Measurements from ENCODE around the gene AK3.
"Not testable (repeated sequence)": the region's sequence is repeated elsewhere in the genome, so short reads cannot be mapped to it uniquely, and the experiment has no call there.

AK3 gene

DNA sequence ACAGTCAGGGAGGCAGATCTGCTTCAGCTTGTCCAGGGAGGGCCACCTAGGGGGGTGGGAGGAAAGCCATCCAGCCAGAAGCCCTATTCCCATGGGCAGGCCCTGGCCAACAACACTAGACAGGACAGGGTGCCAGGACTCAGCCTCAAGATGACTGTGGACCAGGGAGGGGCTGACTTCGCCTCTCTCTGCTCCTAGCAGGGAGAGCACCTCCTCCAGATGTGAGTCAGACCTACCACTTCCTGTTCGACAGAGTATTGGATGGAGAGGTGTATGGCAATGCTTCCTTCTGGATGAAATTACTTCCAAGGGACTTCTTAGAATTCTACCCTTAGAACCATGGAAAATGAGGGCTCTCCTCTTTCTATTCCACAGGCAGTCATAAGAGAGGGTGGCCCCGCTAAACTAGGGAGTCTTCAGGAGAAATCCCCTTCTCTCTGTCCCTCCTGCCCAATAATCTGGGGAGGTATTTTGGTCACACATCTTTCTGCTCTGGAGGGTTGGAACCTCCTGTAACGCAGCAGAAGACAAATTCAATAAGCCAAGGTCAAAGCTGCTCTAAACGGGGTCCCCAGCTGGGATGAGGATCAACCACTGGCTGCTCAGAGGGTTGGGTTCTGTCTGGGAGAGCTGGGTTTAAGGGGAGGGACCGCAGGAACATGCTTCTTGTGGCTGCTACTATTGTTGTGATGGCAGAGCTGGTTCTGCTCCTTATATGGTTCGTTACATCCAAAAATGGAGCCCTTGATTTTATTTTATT is 28.5 kb upstream of the AK3 start:
- no peak overlapping the region for H3K27ac ChIP-seq (ENCODE audit: low read length)
- H3K4me3 ChIP-seq (ENCODE audit: low read length), result no peak overlapping the region
- no peak for DNase-seq (ENCODE audit: low read depth, low spot score)
- H3K27me3 ChIP-seq (ENCODE audit: control insufficient read depth, insufficient read depth, low read length), result no peaks in the 10 kb centered on the region
- no peaks in the 10 kb centered on the region for H3K36me3 ChIP-seq (ENCODE audit: control insufficient read depth, insufficient read depth, low read length)
- H3K9me3 ChIP-seq (ENCODE audit: control insufficient read depth, insufficient read depth, low read length), result no peaks in the 10 kb centered on the region
- WGBS (ENCODE audit: insufficient coverage, insufficient read length), result no CpG with 5 or more reads among the region's 7 CpGs
- H3K4me1 ChIP-seq (ENCODE audit: control insufficient read depth, insufficient read depth, low read length), result no peaks in the 10 kb centered on the region

DNA sequence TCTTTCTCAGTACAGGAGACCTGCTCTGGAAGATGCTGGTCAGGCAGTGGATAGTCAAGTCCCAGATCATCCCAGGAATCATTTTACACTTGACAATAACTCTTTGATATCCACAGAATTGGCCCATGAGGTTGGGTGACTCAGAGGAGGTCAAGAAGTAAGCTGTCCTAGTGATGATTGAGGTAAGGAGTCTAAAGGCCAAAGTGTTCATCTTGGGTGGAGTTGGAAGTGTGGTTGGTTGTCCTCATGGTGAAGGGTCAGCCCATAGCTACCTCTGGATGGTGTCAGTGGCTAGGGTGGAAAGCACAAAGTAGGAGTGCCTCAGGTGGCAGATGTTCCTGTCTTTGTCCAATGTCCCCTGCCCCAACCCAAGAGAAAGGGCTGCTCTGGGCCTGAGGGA is 27.7 kb upstream of the AK3 start:
- no peaks in the 10 kb centered on the region for H3K27me3 ChIP-seq (ENCODE audit: control insufficient read depth, insufficient read depth, low read length)
- no peaks in the 10 kb centered on the region for H3K36me3 ChIP-seq (ENCODE audit: control insufficient read depth, insufficient read depth, low read length)
- no peaks in the 10 kb centered on the region for H3K4me1 ChIP-seq (ENCODE audit: control insufficient read depth, insufficient read depth, low read length)
- H3K27ac ChIP-seq (ENCODE audit: low read length), result no peak overlapping the region
- DNase-seq (ENCODE audit: low read depth, low spot score), result no peak
- no peak overlapping the region for H3K4me3 ChIP-seq (ENCODE audit: low read length)
- no peaks in the 10 kb centered on the region for H3K9me3 ChIP-seq (ENCODE audit: control insufficient read depth, insufficient read depth, low read length)

DNA sequence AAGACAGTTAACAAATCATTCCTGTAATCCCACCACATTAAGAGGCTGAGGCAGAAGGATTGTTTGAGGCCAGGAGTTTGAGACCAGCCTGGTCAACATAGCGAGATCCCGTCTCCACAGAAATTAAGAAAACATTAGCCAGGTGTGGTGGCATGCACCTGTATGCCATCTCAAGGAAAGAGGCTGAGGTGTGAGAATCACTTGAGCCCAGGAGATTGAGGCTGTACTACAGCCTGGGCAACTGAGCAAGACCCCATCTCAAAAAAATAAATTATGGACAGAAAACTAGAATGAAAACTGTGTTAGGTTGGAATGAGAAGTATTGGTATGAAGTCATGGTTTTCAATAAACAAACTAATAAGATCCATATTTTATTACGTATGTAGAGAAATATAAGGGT is 23.0 kb upstream of the AK3 start:
- Histone ChIP-seq H3K36me3 (ENCODE audit: control insufficient read depth, insufficient read depth, low read length) (no peaks in the 10 kb centered on the region), H3K27me3 (ENCODE audit: control insufficient read depth, insufficient read depth, low read length) (no peaks in the 10 kb centered on the region), H3K4me1 (ENCODE audit: control insufficient read depth, insufficient read depth, low read length) (no peaks in the 10 kb centered on the region), H3K9me3 (ENCODE audit: control insufficient read depth, insufficient read depth, low read length) (no peaks in the 10 kb centered on the region), H3K27ac (ENCODE audit: low read length) (no peak overlapping the region), H3K4me3 (ENCODE audit: low read length) (no peak overlapping the region)
- DNase-seq (ENCODE audit: low read depth, low spot score), result no peak
- whole genome bisulfite sequencing (ENCODE audit: insufficient coverage, insufficient read length), result no CpG with 5 or more reads among the region's 3 CpGs

DNA sequence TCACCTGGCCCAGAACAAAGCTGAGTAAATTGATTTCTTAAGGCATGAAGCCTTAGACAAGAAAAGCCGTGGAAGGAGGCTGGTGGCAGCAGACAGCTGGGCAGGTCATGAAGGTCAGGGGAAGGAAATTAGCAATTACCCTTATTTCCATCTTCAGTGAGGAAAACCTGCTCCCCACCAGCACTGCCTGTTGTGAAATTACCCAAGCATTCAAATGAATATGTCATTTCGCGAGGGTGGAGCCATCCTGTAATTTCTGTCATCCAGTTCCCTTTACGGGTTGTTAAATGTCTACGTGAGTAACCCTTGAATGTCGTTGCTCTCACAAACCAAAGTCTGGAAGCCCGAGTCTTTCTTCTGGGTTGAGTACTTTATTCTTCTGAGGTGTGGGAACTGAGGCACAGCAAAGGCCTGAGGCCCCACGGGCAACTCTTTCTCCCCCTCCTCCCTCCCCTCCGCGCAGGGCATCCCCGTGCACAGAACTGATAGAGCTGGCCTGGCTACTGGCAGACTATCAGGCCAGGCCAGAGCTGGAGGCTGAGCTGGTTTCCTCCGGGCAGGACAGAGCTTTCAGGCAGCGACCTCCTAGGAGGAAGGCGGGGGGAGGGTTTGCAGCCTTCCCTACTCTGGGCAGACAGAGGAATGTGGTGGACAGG is 22.0 kb upstream of the AK3 start:
- H3K27ac ChIP-seq (ENCODE audit: low read length), result no peak overlapping the region
- H3K4me3 ChIP-seq (ENCODE audit: low read length), result no peak overlapping the region
- no peaks in the 10 kb centered on the region for H3K4me1 ChIP-seq (ENCODE audit: control insufficient read depth, insufficient read depth, low read length)
- no peaks in the 10 kb centered on the region for H3K27me3 ChIP-seq (ENCODE audit: control insufficient read depth, insufficient read depth, low read length)
- DNase-seq (ENCODE audit: low read depth, low spot score), result no peak
- no peaks in the 10 kb centered on the region for H3K9me3 ChIP-seq (ENCODE audit: control insufficient read depth, insufficient read depth, low read length)
- no peaks in the 10 kb centered on the region for H3K36me3 ChIP-seq (ENCODE audit: control insufficient read depth, insufficient read depth, low read length)
- no CpG with 5 or more reads among the region's 14 CpGs for WGBS (ENCODE audit: insufficient coverage, insufficient read length)

DNA sequence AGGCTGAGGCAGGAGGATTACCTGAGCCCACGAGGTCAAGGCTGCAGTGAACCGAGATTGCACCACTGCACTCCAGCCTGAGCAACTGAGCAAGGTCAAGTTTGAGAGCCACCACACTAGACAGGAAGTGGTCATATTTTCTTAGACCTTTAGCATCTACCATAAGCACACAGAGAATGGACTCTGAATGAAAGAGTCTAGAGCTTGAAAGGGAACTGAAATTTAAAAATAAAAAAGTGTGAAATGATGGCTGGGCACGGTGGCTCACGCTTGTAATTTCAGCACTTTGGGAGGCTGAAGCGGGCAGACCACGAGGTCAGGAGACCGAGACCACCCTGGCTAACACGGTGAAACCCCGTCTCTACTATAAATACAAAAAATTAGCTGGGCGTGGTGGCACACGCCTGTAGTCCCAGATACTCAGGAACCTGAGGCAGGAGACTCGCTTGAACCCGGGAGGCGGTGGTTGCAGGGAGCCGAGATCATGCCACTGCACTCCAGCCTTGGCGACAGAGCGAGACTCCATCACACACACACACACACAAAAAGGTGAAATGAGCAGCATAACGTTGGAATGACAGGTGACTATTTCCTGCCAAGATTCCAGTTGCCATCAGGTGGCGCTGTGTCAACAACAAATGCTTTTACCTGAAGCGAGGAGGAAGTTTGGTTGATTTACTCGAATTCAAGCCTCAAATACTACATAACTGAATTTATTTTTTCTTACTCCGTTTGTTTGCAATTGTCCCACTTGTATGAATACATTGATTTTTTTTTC is 21.3 kb upstream of the AK3 start:
- Histone ChIP-seq H3K27ac (ENCODE audit: low read length) (no peak overlapping the region), H3K36me3 (ENCODE audit: control insufficient read depth, insufficient read depth, low read length) (no peaks in the 10 kb centered on the region)
- DNase-seq (ENCODE audit: low read depth, low spot score), result no peak

DNA sequence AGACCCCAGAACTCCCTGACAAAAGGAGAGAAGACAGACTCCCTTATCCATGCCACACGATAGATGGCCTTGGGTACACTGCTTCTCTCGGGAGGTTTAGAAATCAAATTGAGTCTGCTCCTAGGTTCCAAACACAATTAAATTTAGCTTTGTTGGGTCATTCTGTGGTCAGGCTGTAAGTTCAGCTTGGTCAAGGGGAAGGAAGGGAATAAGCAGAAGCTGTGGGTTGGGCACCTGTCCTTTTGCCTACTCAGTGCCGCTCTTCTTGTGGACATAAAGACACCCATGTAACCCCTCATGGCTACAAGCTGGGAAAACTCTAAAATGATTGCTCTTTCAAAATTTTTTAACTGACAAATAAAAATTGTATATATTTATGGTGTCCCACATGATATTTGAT is 19.1 kb upstream of the AK3 start:
- WGBS (ENCODE audit: insufficient coverage, insufficient read length), result no CpG with 5 or more reads among the region's 3 CpGs

More for the DNA sequence above, 21.3 kb upstream of the AK3 start:
- Histone ChIP-seq H3K4me3 (ENCODE audit: low read length) (no peak overlapping the region), H3K4me1 (ENCODE audit: control insufficient read depth, insufficient read depth, low read length) (no peaks in the 10 kb centered on the region), H3K27me3 (ENCODE audit: control insufficient read depth, insufficient read depth, low read length) (no peaks in the 10 kb centered on the region), H3K9me3 (ENCODE audit: control insufficient read depth, insufficient read depth, low read length) (no peaks in the 10 kb centered on the region)
- no CpG with 5 or more reads among the region's 22 CpGs for WGBS (ENCODE audit: insufficient coverage, insufficient read length)

DNA sequence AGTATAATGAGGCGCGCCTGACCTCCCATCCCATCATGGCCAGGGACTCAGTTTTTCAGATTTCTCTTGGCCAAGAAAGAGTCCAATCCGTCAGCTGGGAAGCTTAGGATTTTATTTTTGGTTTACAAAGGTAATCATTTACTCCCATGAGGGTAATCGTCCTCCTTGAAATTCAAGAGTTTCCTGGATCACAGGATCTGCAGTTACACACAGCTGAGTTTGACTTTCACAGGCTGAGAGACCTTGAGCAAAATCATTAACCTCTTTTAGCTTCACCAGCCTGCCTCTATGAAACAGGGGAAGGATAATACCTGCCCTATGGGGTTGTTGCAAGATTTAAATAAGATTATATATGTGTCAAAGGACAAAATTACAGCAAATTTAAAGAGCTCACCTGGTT is 15.4 kb upstream of the AK3 start:
- no peak for DNase-seq (ENCODE audit: low read depth, low spot score)
- H3K27ac ChIP-seq (ENCODE audit: low read length), result no peak overlapping the region
- no CpG with 5 or more reads among the region's 4 CpGs for WGBS (ENCODE audit: insufficient coverage, insufficient read length)
- no peaks in the 10 kb centered on the region for H3K27me3 ChIP-seq (ENCODE audit: control insufficient read depth, insufficient read depth, low read length)
- H3K4me1 ChIP-seq (ENCODE audit: control insufficient read depth, insufficient read depth, low read length), result no peaks in the 10 kb centered on the region
- no peak overlapping the region for H3K4me3 ChIP-seq (ENCODE audit: low read length)
- no peaks in the 10 kb centered on the region for H3K36me3 ChIP-seq (ENCODE audit: control insufficient read depth, insufficient read depth, low read length)
- no peaks in the 10 kb centered on the region for H3K9me3 ChIP-seq (ENCODE audit: control insufficient read depth, insufficient read depth, low read length)

More for the DNA sequence above, 19.1 kb upstream of the AK3 start:
- Histone ChIP-seq H3K27me3 (ENCODE audit: control insufficient read depth, insufficient read depth, low read length) (no peaks in the 10 kb centered on the region), H3K27ac (ENCODE audit: low read length) (no peak overlapping the region), H3K9me3 (ENCODE audit: control insufficient read depth, insufficient read depth, low read length) (no peaks in the 10 kb centered on the region), H3K4me3 (ENCODE audit: low read length) (no peak overlapping the region), H3K36me3 (ENCODE audit: control insufficient read depth, insufficient read depth, low read length) (no peaks in the 10 kb centered on the region), H3K4me1 (ENCODE audit: control insufficient read depth, insufficient read depth, low read length) (no peaks in the 10 kb centered on the region)
- no peak for DNase-seq (ENCODE audit: low read depth, low spot score)

DNA sequence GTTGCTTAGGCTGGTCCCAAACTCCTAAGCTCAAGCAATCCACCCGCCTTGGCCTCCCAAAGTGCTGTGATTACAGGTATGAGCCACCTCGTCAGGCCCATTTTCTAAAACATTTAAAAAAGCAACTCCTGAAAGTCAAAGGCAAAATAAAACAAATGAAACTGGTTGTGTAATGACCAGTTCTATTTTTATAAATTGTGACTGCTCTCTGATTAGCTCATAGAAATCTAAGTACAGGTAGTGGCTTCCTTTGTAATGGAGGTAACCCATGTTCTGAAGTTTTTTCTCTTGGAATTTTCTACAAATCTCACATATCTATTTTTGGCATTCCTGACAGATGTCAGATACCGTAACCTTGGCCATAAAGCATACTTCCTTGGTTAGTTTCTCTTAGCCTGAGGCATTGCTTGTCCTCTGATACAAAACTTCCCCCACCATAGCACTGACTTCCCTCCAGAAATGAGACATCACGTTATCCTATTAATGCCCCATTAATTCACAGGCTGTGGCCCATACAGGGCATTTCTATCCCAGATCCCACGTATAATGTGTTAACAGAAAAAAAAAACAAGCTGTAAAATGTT is 14.1 kb upstream of the AK3 start:
- Histone ChIP-seq H3K36me3 (ENCODE audit: control insufficient read depth, insufficient read depth, low read length) (no peaks in the 10 kb centered on the region), H3K4me1 (ENCODE audit: control insufficient read depth, insufficient read depth, low read length) (no peaks in the 10 kb centered on the region), H3K27me3 (ENCODE audit: control insufficient read depth, insufficient read depth, low read length) (no peaks in the 10 kb centered on the region), H3K4me3 (ENCODE audit: low read length) (no peak overlapping the region), H3K27ac (ENCODE audit: low read length) (no peak overlapping the region), H3K9me3 (ENCODE audit: control insufficient read depth, insufficient read depth, low read length) (no peaks in the 10 kb centered on the region)
- no peak for DNase-seq (ENCODE audit: low read depth, low spot score)
- WGBS (ENCODE audit: insufficient coverage, insufficient read length), result no CpG with 5 or more reads among the region's 5 CpGs

DNA sequence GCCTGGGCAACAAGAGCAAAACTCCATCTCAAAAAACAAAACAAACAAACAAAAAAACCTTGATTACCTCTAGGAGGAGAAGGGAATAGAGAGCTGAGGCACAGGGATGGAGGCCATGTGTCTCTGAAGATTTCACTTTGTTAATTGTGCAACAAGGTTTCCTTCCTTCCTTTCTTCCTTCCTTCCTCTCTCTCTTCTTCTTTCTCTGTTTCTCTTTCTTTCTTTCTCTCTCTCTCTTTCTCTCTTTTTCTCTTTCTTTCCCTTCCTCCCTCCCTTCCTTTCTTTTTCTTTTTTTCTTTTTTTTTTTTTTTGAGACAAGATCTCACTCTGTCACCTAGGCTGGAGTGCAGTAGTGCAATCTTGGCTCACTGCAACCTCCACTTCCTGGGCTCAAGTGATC is 13.5 kb upstream of the AK3 start:
- not testable (repeated sequence) for DNase-seq (ENCODE audit: low read depth, low spot score); H3K27me3 ChIP-seq (ENCODE audit: control insufficient read depth, insufficient read depth, low read length); H3K4me3 ChIP-seq (ENCODE audit: low read length); H3K36me3 ChIP-seq (ENCODE audit: control insufficient read depth, insufficient read depth, low read length); H3K9me3 ChIP-seq (ENCODE audit: control insufficient read depth, insufficient read depth, low read length); H3K27ac ChIP-seq (ENCODE audit: low read length); H3K4me1 ChIP-seq (ENCODE audit: control insufficient read depth, insufficient read depth, low read length)

DNA sequence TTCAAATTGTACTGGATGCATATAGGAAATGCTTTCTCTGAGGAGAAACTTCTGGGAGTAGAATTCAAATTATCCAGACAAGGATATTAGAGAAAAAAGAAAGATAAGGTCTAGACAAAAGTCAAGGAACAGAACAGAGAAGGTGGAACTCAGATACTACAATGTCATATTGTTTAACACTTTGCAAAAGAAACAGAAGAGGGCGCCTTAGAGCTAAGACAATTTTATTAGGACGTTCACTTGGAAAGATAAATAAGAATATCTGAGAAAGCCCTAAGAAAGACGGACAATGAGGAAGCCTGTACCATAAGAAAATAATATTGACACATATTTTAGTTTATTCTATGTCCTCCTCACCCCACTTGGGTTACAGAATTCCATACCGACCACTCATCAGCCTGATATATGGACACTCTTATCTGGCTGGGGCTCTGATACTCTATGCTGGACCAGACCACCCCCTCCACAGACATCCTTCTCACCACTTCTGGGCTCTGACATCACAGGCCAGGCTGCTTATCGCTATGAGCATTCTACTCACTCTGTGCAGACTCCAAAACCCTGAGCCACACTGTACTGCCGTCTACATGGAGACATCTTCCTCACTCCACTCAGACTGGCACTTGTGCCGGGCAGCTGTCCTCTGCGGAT is 9.1 kb upstream of the AK3 start:
- no peak overlapping the region for H3K27ac ChIP-seq (ENCODE audit: low read length)
- no peaks in the 10 kb centered on the region for H3K27me3 ChIP-seq (ENCODE audit: control insufficient read depth, insufficient read depth, low read length)
- no peak for DNase-seq (ENCODE audit: low read depth, low spot score)
- no CpG with 5 or more reads among the region's 8 CpGs for WGBS (ENCODE audit: insufficient coverage, insufficient read length)
- H3K4me1 ChIP-seq (ENCODE audit: control insufficient read depth, insufficient read depth, low read length), result no peaks in the 10 kb centered on the region
- H3K36me3 ChIP-seq (ENCODE audit: control insufficient read depth, insufficient read depth, low read length), result no peaks in the 10 kb centered on the region
- H3K9me3 ChIP-seq (ENCODE audit: control insufficient read depth, insufficient read depth, low read length), result no peaks in the 10 kb centered on the region
- no peak overlapping the region for H3K4me3 ChIP-seq (ENCODE audit: low read length)

Measured in iPS DF 6.9 (cell line).